ENCODE results near the gene WDR81.

The WDR81 gene

GRCh38 chr17:1733759-1734158 lies 9.3 kb downstream of the WDR81 start:
- CTCF ChIA-PET = no interaction called here
- no peak for TF ChIP-seq ZNF548 (tag by site-specific recombination; IDR thresholded peaks at IDR 0.05)
- no peak for TF ChIP-seq ZNF2 (tag by site-specific recombination; IDR thresholded peaks at IDR 0.05)
- TF ChIP-seq HOXD13 (CRISPR knock-in tag; IDR thresholded peaks at IDR 0.05; ENCODE audit: borderline replicate concordance) = no peak
- no peak for TF ChIP-seq ZNF121 (tag by site-specific recombination; IDR thresholded peaks at IDR 0.05)
- no peak for TF ChIP-seq INSM2 (tag by site-specific recombination; IDR thresholded peaks at IDR 0.05)
- TF ChIP-seq ZNF561 (tag by site-specific recombination; IDR thresholded peaks at IDR 0.05; ENCODE audit: borderline replicate concordance) = no peak
- TF ChIP-seq HIC1 (tag by site-specific recombination; IDR thresholded peaks at IDR 0.05) = no peak
- no peak for TF ChIP-seq SP7 (tag by site-specific recombination; IDR thresholded peaks at IDR 0.05)
- no peak for TF ChIP-seq ZNF658 (tag by site-specific recombination; IDR thresholded peaks at IDR 0.05)
- TF ChIP-seq ZNF837 (tag by site-specific recombination; IDR thresholded peaks at IDR 0.05) = no peak
- no peak for TF ChIP-seq ZNF521 (tag by site-specific recombination; IDR thresholded peaks at IDR 0.05)
- TF ChIP-seq YY1 (tag by site-specific recombination; IDR thresholded peaks at IDR 0.05) = no peak
- no peak for TF ChIP-seq ZNF792 (tag by site-specific recombination; IDR thresholded peaks at IDR 0.05)
- no peak for TF ChIP-seq GLI4 (tag by site-specific recombination; IDR thresholded peaks at IDR 0.05)
- TF ChIP-seq PRDM6 (tag by site-specific recombination; IDR thresholded peaks at IDR 0.05) = no peak
- POLR2A ChIA-PET = interaction anchor here (0.6 to 2.5 kb wide), 3 partner anchors 17 to 50 kb away, joined by 3 to 14 read pairs (median 5); no protein-coding TSS in a partner anchor
- Histone ChIP-seq H3K4me1 (ENCODE audit: control insufficient read depth, insufficient read depth, low read length) (no peaks in the 10 kb centered on the region), H3K36me3 (ENCODE audit: control insufficient read depth in 2 of 2, insufficient read depth in 1 of 2, low read length in 2 of 2) (peaks cover 0 to 25% of the 10 kb centered on the region in 2 experiments; a peak in 2 of 3 replicates), H3K27ac (ENCODE audit: extremely low read depth, low read depth, low read length) (no peak overlapping the region), H3K9me3 (ENCODE audit: control insufficient read depth, insufficient read depth, low read depth, low read length) (no peaks in the 10 kb centered on the region), H3K4me3 (ENCODE audit: low read depth, low read length) (no peak overlapping the region)

GRCh38 chr17:1735418-1735817 lies 10.9 kb downstream of the WDR81 start:
- ChIA-PET CTCF (interaction anchor here (0.6 kb wide), 1 partner anchor 14 kb away, joined by 3 read pairs; no protein-coding TSS in a partner anchor), POLR2A (interaction anchor here (3.0 kb wide), 1 partner anchor 19 kb away, joined by 18 read pairs; no protein-coding TSS in a partner anchor)
- no peak for TF ChIP-seq PRDM1 (tag by site-specific recombination; IDR thresholded peaks at IDR 0.05)
- TF ChIP-seq ZNF169 (tag by site-specific recombination; IDR thresholded peaks at IDR 0.05) = no peak
- no peak for TF ChIP-seq ZXDB (tag by site-specific recombination; IDR thresholded peaks at IDR 0.05)
- TF ChIP-seq KLF1 (tag by site-specific recombination; IDR thresholded peaks at IDR 0.05) = no peak
- Histone ChIP-seq H3K27ac (ENCODE audit: extremely low read depth, low read depth, low read length) (no peak overlapping the region), H3K4me1 (ENCODE audit: control insufficient read depth, insufficient read depth, low read length) (no peaks in the 10 kb centered on the region), H3K9me3 (ENCODE audit: control insufficient read depth, insufficient read depth, low read depth, low read length) (no peaks in the 10 kb centered on the region), H3K4me3 (ENCODE audit: low read depth, low read length) (no peak overlapping the region), H3K36me3 (ENCODE audit: control insufficient read depth in 2 of 2, insufficient read depth in 1 of 2, low read length in 2 of 2) (peaks cover 0 to 22% of the 10 kb centered on the region in 2 experiments; a peak in 1 of 3 replicates)

Measured in HEK293 (cell line).